ENCODE data around the gene AFG3L2.

Gene AFG3L2

DNA sequence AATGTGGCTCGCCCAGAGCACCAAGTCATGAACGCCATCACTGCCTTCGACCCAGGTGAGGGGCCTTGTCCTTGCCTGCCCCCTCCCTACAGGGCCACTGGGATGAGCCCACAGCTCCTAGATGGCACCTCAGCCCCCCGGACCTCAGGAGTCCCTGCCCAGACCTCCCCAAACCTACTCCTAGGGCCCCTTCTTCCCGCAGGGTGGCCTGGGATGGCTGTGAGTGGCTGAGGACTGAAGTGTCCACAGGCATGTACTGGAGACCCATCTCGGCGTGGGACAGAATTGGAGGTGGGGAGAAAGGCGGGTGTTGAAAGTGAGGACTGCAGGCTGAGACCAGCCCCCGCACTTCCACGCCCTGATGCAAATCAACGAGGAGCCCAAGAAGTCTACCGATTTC, 71.8 kb downstream of the AFG3L2 start:
- Histone ChIP-seq H3K4me2 (ENCODE audit: low read length) (no peak overlapping the region), H3K9me3 (ENCODE audit: control insufficient read depth, low read length) (no peaks in the 10 kb centered on the region), H3K79me2 (no peaks in the 10 kb centered on the region), H3K27ac (no peak overlapping the region), H3K4me1 (peaks cover 6% of the 10 kb centered on the region), H3K4me3 (ENCODE audit: low read depth, low read length) (no peak overlapping the region), H3K36me3 (ENCODE audit: control insufficient read depth, insufficient read depth, low read length) (no peaks in the 10 kb centered on the region), H3K9ac (no peak overlapping the region), H3K27me3 (ENCODE audit: control insufficient read depth, insufficient read depth, low read length) (no peaks in the 10 kb centered on the region), H2AFZ (no peak overlapping the region)
- TF ChIP-seq, protein P1, sequence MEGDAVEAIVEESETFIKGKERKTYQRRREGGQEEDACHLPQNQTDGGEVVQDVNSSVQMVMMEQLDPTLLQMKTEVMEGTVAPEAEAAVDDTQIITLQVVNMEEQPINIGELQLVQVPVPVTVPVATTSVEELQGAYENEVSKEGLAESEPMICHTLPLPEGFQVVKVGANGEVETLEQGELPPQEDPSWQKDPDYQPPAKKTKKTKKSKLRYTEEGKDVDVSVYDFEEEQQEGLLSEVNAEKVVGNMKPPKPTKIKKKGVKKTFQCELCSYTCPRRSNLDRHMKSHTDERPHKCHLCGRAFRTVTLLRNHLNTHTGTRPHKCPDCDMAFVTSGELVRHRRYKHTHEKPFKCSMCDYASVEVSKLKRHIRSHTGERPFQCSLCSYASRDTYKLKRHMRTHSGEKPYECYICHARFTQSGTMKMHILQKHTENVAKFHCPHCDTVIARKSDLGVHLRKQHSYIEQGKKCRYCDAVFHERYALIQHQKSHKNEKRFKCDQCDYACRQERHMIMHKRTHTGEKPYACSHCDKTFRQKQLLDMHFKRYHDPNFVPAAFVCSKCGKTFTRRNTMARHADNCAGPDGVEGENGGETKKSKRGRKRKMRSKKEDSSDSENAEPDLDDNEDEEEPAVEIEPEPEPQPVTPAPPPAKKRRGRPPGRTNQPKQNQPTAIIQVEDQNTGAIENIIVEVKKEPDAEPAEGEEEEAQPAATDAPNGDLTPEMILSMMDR (IDR thresholded peaks at IDR 0.05), result no peak

DNA sequence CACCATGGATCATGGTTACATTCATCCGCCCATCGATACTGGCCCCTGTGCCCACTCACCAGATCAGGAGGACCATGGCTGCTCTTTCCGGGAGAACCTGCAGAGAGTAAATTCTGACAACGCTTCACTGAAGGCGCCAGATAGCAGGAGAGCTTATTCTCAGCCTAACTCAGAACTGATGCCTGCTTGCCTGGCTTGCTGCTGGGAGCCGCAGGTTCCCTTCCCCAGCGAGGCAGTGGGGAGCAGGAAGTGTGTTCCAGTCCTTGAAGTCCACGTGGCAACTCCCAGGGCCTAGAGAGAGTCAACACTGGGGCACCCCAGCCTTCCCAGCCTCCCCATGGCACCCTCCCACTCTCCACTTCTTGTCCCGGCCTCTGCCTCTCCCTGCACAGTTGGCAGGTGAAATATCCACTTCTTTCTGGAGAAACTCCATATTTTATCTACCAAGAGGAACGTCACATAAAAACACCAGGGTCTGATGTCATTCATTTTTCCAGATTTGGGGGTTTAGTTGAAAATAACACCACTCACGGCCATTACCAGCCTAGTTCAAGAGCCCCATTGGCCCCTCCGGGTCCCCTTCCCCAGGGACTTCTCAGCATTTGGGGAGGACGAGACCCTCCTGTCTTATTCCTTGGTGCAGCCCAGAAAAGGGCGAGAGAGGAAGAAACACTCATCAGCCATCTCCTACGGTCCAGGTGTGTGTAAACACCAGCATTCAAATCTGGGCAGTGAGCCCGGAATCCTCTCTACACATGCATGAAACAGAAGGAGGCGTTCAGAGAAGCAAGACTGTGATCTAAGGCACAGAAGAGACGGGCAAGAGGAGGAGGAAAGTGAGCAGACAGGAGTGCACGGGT, 72.4 kb downstream of the AFG3L2 start:
- Histone ChIP-seq H3K4me2 (ENCODE audit: low read length) (no peak overlapping the region), H3K9me3 (ENCODE audit: control insufficient read depth, low read length) (no peaks in the 10 kb centered on the region), H3K4me3 (ENCODE audit: low read depth, low read length) (no peak overlapping the region), H3K27me3 (ENCODE audit: control insufficient read depth, insufficient read depth, low read length) (no peaks in the 10 kb centered on the region), H3K4me1 (peaks cover 6% of the 10 kb centered on the region), H3K27ac (no peak overlapping the region), H3K79me2 (no peaks in the 10 kb centered on the region), H3K36me3 (ENCODE audit: control insufficient read depth, insufficient read depth, low read length) (no peaks in the 10 kb centered on the region), H2AFZ (no peak overlapping the region), H3K9ac (no peak overlapping the region)
- TF ChIP-seq, protein P1 (IDR thresholded peaks at IDR 0.05), result no peak

DNA sequence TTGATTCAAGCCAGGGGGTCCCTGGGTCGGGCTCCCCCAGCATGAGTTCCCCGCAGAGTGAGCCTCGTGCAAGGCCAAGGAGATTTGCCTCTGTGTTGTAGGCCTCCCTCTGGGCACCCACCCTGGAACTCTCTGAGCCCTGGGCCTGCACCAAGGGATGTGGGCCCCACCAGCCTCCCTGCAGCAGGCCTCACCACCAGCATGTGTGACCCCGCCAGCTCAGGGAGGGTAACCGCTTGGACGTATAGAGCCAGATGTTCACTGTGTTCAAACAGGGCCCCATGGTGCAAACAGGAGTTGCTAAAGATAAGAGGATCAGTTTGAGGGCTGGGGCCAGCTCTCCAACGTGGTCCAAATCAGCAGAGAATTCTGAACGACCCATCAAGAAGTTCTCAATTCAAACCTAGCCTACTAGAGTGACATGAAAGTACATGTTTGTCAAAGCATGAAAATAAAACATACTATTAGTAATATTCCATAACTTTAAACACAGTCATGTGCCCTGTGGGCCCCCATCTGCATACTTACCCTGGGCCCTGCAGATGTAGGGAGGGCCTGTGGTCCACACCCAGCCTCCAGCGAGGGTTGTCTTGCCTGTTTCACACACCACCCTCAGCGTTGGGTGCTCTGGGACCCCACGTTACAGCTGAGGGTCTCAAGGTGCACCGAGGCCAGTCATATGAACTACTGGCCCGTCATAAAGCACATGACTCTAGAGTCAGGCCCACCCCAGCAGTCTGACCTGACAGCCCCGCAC, 74.5 kb downstream of the AFG3L2 start:
- Histone ChIP-seq H3K36me3 (ENCODE audit: control insufficient read depth, insufficient read depth, low read length) (no peaks in the 10 kb centered on the region), H3K27me3 (ENCODE audit: control insufficient read depth, insufficient read depth, low read length) (no peaks in the 10 kb centered on the region), H3K4me3 (ENCODE audit: low read depth, low read length) (no peak overlapping the region), H3K4me1 (peaks cover 6% of the 10 kb centered on the region), H2AFZ (no peak overlapping the region), H3K4me2 (ENCODE audit: low read length) (no peak overlapping the region), H3K79me2 (no peaks in the 10 kb centered on the region), H3K9ac (no peak overlapping the region), H3K9me3 (ENCODE audit: control insufficient read depth, low read length) (no peaks in the 10 kb centered on the region), H3K27ac (no peak overlapping the region)
- TF ChIP-seq, protein P1 (IDR thresholded peaks at IDR 0.05), result no peak

DNA sequence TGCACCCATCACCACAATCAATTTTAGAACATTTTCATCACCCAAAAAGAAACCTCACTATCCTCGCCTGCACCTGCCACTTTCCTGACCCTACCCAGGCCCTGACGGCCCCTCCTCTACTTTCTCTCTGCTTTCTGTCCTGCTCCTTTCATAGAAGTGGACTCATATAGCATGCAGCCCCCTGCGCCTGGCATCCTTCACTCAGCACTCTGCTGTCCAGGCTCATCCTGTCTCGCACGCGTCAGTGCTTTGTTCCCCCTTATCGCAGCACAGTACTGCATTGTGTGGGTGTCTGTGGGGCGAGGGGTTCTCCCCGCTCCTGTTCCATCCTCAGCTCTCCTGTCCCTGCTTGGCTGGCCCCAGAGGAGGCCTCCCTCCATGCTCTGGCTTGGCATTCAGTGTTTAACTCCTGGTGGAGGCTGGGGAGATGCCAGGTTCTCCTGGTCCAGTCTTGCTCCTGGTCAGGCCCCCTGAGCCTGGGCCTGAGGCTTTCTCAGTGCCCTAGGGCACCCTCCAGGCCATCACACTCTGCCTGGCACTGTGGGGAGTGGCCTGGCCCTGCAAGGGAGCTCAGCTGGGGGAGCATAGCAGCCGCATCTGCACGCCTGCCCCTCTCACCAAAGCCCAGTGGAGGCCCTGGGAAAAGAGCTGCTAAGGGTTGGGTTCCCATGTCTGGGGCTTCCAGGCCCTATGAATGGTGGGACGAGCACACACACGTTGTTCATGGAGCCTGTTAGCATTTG, 75.6 kb downstream of the AFG3L2 start:
- TF ChIP-seq, protein P1 (IDR thresholded peaks at IDR 0.05), result no peak
- H3K27me3 ChIP-seq (ENCODE audit: control insufficient read depth, insufficient read depth, low read length), result no peaks in the 10 kb centered on the region

More for the DNA sequence above, 75.6 kb downstream of the AFG3L2 start:
- H3K27ac ChIP-seq, result no peak overlapping the region
- no peaks in the 10 kb centered on the region for H3K36me3 ChIP-seq (ENCODE audit: control insufficient read depth, insufficient read depth, low read length)
- no peaks in the 10 kb centered on the region for H3K9me3 ChIP-seq (ENCODE audit: control insufficient read depth, low read length)
- H2AFZ ChIP-seq, result no peak overlapping the region
- no peak overlapping the region for H3K9ac ChIP-seq
- no peak overlapping the region for H3K4me3 ChIP-seq (ENCODE audit: low read depth, low read length)
- no peak overlapping the region for H3K4me2 ChIP-seq (ENCODE audit: low read length)
- peaks cover 6% of the 10 kb centered on the region for H3K4me1 ChIP-seq
- no peaks in the 10 kb centered on the region for H3K79me2 ChIP-seq

Data from parathyroid adenoma (tissue), 2 donors.